Ureter (tissue), 1 donor: ENCODE data around the gene REV3L. TPM values are rescaled to one million over a fixed set of nuclear protein-coding genes. Genes with fewer than 3 reads are reported as not detected.
"Not testable (repeated sequence)": the region's sequence is repeated elsewhere in the genome, so short reads cannot be mapped to it uniquely, and the experiment has no call there.

Experiments
- DNase-seq: peaks from one replicate; pipeline ENCODE4 v3.0.0-alpha.2; 2020; ENCODE audit warnings: low spot score
- total RNA-seq: library from RNA; stranded (reverse); gene quantifications from one replicate; pipeline ENCODE4 v1.2.4, GENCODE V29; 2023
- donor health status: DM: yes; HTN: yes; CAD: no.

REV3L gene
- total RNA-seq, 1 donor from 2014 or later: 60.5 TPM

- DNase-seq: no peak
Measured at GRCh38 chr6:111499269-111499793, 16.3 kb upstream of the REV3L start.

- DNase-seq: no peak
Measured at GRCh38 chr6:111494951-111495635, 12.1 kb upstream of the REV3L start.

- no peak for DNase-seq
Measured at GRCh38 chr6:111492499-111492898, 9.5 kb upstream of the REV3L start.

- no peak for DNase-seq
Measured at GRCh38 chr6:111490067-111490466, 7.0 kb upstream of the REV3L start.

GRCh38 chr6:111487661-111488060, 4.6 kb upstream of the REV3L start:
- DNase-seq: no peak

- DNase-seq: no peak
Measured at GRCh38 chr6:111486921-111487320, 3.9 kb upstream of the REV3L start.

- no peak for DNase-seq
Measured at GRCh38 chr6:111486475-111486874, 3.5 kb upstream of the REV3L start.

GRCh38 chr6:111485342-111485741, 2.3 kb upstream of the REV3L start:
- DNase-seq: no peak

GRCh38 chr6:111484633-111484930, 1.6 kb upstream of the REV3L start:
- no peak for DNase-seq

GRCh38 chr6:111483736-111484632, 966 bp upstream of the REV3L start:
- DNase-seq: peak; percentile 95

GRCh38 chr6:111482188-111482958, 645 bp downstream of the REV3L start:
- peak; percentile 66 for DNase-seq

GRCh38 chr6:111481836-111482187, 1.2 kb downstream of the REV3L start:
- DNase-seq: no peak

- no peak for DNase-seq
Measured at GRCh38 chr6:111480988-111481822, 1.8 kb downstream of the REV3L start.

- no peak for DNase-seq
Measured at GRCh38 chr6:111478749-111479148, 4.3 kb downstream of the REV3L start.

GRCh38 chr6:111478064-111478476, 4.9 kb downstream of the REV3L start:
- DNase-seq: no peak

GRCh38 chr6:111477481-111477938, 5.5 kb downstream of the REV3L start:
- DNase-seq: no peak

- not testable (repeated sequence) for DNase-seq
Measured at GRCh38 chr6:111476061-111476460, 7.0 kb downstream of the REV3L start.

- no peak for DNase-seq
Measured at GRCh38 chr6:111474771-111475170, 8.2 kb downstream of the REV3L start.

GRCh38 chr6:111474106-111474505, 8.9 kb downstream of the REV3L start:
- DNase-seq: no peak

GRCh38 chr6:111472933-111473435, 10.0 kb downstream of the REV3L start:
- no peak for DNase-seq

- no peak for DNase-seq
Measured at GRCh38 chr6:111471958-111472357, 11.1 kb downstream of the REV3L start.
